HCT116 (cell line): Measurements from ENCODE around the gene SYNE1.

Experiments used
- CBX3 ChIP-seq: IDR thresholded peaks from 2 replicates; pipeline ENCODE4 v1.6.1; 2012; ENCODE audit warnings: low read depth
- CEBPB ChIP-seq: IDR thresholded peaks from 2 replicates; pipeline ENCODE4 v1.6.1; 2012; ENCODE audit warnings: low read depth
- EZH2 ChIP-seq: fragments of 200-600 bp; sonication (generic); IDR thresholded peaks from 2 replicates; pipeline ENCODE4 v1.6.1; 2017; ENCODE audit warnings: antibody characterized with exemption, mixed run types
- POLR2A ChIP-seq: IDR thresholded peaks from 2 replicates; pipeline ENCODE4 v1.7.0; 2011; ENCODE audit warnings: borderline replicate concordance; ENCODE audit not compliant: insufficient read depth, insufficient read length; ENCODE audit errors: extremely low read depth
- POLR2AphosphoS5 ChIP-seq: IDR thresholded peaks from 2 replicates; pipeline ENCODE4 v1.6.1; 2011; ENCODE audit warnings: mild to moderate bottlenecking, low read depth, low read length, moderate library complexity
- REST ChIP-seq: IDR thresholded peaks from 2 replicates; pipeline ENCODE4 v1.6.1; 2012; ENCODE audit warnings: low read depth
- TCF7L2 ChIP-seq: IDR thresholded peaks from 2 replicates; pipeline ENCODE4 v1.7.0; 2011; ENCODE audit warnings: borderline replicate concordance, inconsistent platforms; ENCODE audit not compliant: insufficient read depth, insufficient read length; ENCODE audit errors: extremely low read depth
- ZNF274 ChIP-seq: fragments of 200-500 bp; sonication (Bioruptor generic); IDR thresholded peaks from 2 replicates; pipeline ENCODE4 v1.6.1; 2014; ENCODE audit warnings: mild to moderate bottlenecking, low read depth, low read length, inconsistent platforms
- TF ChIP-seq, protein P1 (sequence below), 3 experiments: fragments of 200-600 bp in 1 of 3; sonication (generic) in 1 of 3; IDR thresholded peaks in 2 of 3; conservative IDR thresholded peaks in 1 of 3; 2 replicates each; pipeline ENCODE4 v1.5.1; 2012 to 2017; ENCODE audit warnings: low read depth in 2 of 3, low read length in 2 of 3, antibody characterized with exemption in 1 of 3, borderline replicate concordance in 1 of 3, control low read depth in 1 of 3, mild to moderate bottlenecking in 1 of 3, mixed read lengths in 1 of 3, mixed run types in 1 of 3, moderate library complexity in 1 of 3; ENCODE audit not compliant: insufficient read depth in 1 of 3
- TF ChIP-seq, protein P2 (sequence below): IDR thresholded peaks from 2 replicates; pipeline ENCODE4 v1.6.1; 2011; ENCODE audit warnings: mild to moderate bottlenecking, low read length, moderate library complexity; ENCODE audit not compliant: insufficient replicate concordance; ENCODE audit errors: extremely low read depth

- no peak for TF ChIP-seq POLR2AphosphoS5
- TF ChIP-seq, protein P1, sequence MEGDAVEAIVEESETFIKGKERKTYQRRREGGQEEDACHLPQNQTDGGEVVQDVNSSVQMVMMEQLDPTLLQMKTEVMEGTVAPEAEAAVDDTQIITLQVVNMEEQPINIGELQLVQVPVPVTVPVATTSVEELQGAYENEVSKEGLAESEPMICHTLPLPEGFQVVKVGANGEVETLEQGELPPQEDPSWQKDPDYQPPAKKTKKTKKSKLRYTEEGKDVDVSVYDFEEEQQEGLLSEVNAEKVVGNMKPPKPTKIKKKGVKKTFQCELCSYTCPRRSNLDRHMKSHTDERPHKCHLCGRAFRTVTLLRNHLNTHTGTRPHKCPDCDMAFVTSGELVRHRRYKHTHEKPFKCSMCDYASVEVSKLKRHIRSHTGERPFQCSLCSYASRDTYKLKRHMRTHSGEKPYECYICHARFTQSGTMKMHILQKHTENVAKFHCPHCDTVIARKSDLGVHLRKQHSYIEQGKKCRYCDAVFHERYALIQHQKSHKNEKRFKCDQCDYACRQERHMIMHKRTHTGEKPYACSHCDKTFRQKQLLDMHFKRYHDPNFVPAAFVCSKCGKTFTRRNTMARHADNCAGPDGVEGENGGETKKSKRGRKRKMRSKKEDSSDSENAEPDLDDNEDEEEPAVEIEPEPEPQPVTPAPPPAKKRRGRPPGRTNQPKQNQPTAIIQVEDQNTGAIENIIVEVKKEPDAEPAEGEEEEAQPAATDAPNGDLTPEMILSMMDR (IDR thresholded peaks at IDR 0.05 in 2 of 3, conservative IDR thresholded peaks at IDR 0.05 in 1 of 3; ENCODE audit: borderline replicate concordance in 1 of 3, insufficient read depth in 1 of 3, low read depth in 2 of 3, low read length in 2 of 3), result no peak
- no peak for TF ChIP-seq EZH2
- no peak for TF ChIP-seq CEBPB
- TF ChIP-seq CBX3, result no peak
- TF ChIP-seq TCF7L2, result no peak
- no peak for TF ChIP-seq POLR2A
- TF ChIP-seq, protein P2, sequence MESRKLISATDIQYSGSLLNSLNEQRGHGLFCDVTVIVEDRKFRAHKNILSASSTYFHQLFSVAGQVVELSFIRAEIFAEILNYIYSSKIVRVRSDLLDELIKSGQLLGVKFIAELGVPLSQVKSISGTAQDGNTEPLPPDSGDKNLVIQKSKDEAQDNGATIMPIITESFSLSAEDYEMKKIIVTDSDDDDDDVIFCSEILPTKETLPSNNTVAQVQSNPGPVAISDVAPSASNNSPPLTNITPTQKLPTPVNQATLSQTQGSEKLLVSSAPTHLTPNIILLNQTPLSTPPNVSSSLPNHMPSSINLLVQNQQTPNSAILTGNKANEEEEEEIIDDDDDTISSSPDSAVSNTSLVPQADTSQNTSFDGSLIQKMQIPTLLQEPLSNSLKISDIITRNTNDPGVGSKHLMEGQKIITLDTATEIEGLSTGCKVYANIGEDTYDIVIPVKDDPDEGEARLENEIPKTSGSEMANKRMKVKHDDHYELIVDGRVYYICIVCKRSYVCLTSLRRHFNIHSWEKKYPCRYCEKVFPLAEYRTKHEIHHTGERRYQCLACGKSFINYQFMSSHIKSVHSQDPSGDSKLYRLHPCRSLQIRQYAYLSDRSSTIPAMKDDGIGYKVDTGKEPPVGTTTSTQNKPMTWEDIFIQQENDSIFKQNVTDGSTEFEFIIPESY, result no peak
- TF ChIP-seq REST, result no peak
- no peak for TF ChIP-seq ZNF274
Observed at GRCh38 chr6:152651986-152652385, 14.8 kb upstream of the SYNE1 start.
